AG09309 (cell line): ENCODE data around the gene EPG5.
"Not testable (repeated sequence)": the region's sequence is repeated elsewhere in the genome, so short reads cannot be mapped to it uniquely, and the experiment has no call there.

ENCODE experiments used
- DNase-seq: peaks from one replicate; pipeline ENCODE4 v3.0.0-alpha.2; 2010; ENCODE audit warnings: low read depth
- H3K4me3 ChIP-seq: 2 replicates; pipeline ENCODE4 v1.5.1; 2011; ENCODE audit warnings: mild to moderate bottlenecking, low read depth, low read length, moderate library complexity; ENCODE audit not compliant: control insufficient read depth
- CTCF ChIP-seq: IDR thresholded peaks from 2 replicates; pipeline ENCODE4 v1.5.1; 2011; ENCODE audit warnings: mild to moderate bottlenecking, low read depth, low read length, inconsistent platforms; ENCODE audit not compliant: insufficient read depth, control insufficient read depth; ENCODE audit errors: missing control alignments

Gene EPG5

GRCh38 chr18:45995461-45995860, 28.3 kb upstream of the EPG5 start:
- H3K4me3 ChIP-seq, result no peak overlapping the region
- no peak for TF ChIP-seq CTCF
- no peak for DNase-seq

GRCh38 chr18:45993438-45993837, 26.3 kb upstream of the EPG5 start:
- no peak for TF ChIP-seq CTCF
- DNase-seq, result peak; percentile 61
- no peak overlapping the region for H3K4me3 ChIP-seq

GRCh38 chr18:45992527-45992926, 25.4 kb upstream of the EPG5 start:
- H3K4me3 ChIP-seq, DNase-seq: not testable (repeated sequence)

GRCh38 chr18:45991788-45992187, 24.7 kb upstream of the EPG5 start:
- H3K4me3 ChIP-seq, result no peak overlapping the region
- DNase-seq, result no peak
- TF ChIP-seq CTCF, result no peak

- DNase-seq, result no peak
- no peak for TF ChIP-seq CTCF
- no peak overlapping the region for H3K4me3 ChIP-seq
Observed at GRCh38 chr18:45984546-45985235, 17.6 kb upstream of the EPG5 start.

- no peak overlapping the region for H3K4me3 ChIP-seq
- DNase-seq, result no peak
- no peak for TF ChIP-seq CTCF
Observed at GRCh38 chr18:45981821-45982220, 14.7 kb upstream of the EPG5 start.

- DNase-seq, result no peak
- H3K4me3 ChIP-seq, result no peak overlapping the region
- no peak for TF ChIP-seq CTCF
Observed at GRCh38 chr18:45980229-45980628, 13.1 kb upstream of the EPG5 start.
